HG03521 (cell line): ENCODE data around the gene RAP1GAP.

Experiments
- ATAC-seq: cut with Tn5 transposase; IDR thresholded peaks from one replicate; pipeline ENCODE4 v1.9.1; 2021; ENCODE audit warnings: mild to moderate bottlenecking, moderate library complexity; ENCODE audit not compliant: unreplicated experiment

RAP1GAP gene

GRCh38 chr1:21663248-21663950, 5.8 kb downstream of the RAP1GAP start:
- ATAC-seq = no peak

GRCh38 chr1:21662426-21663247, 6.5 kb downstream of the RAP1GAP start:
- ATAC-seq = no peak

DNA sequence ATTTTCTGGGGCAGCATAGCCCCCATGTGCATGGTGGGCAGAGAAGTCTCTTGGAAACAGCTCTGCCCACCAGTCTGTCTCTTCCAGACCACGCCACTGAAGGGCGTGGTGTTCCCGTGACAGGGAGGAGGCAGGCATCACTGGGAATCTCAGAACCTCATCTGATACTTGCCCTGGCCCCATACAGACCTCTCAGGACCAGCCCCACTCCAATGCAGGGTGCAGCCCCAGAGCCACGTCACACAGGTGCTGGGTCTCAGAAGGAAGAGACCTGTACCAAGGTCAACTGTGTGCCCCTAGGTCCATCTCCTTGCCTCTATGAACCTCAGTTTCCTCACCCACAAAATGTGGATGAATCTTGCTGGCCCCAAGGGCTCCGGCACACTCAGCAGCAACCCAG, 7.3 kb downstream of the RAP1GAP start:
- no peak for ATAC-seq

DNA sequence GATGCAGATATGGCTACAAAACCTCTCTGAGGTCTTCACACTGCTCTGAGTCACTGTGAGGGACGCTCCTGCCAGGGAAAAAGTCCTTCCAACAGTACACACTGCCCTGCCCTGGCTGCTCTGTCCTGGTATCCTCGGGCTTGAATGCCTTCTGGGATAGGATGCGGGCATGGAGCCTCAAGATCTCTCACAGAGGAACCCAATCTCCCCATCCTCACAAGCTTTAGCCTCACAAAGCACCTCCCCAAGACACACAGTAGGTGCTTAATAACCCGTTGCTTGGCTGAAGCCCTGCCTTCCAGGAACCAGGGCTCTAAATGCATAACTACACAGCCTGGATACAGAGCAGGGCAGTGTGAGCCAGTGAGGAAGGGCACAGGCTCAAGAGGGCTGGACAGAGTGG, 9.2 kb downstream of the RAP1GAP start:
- no peak for ATAC-seq

DNA sequence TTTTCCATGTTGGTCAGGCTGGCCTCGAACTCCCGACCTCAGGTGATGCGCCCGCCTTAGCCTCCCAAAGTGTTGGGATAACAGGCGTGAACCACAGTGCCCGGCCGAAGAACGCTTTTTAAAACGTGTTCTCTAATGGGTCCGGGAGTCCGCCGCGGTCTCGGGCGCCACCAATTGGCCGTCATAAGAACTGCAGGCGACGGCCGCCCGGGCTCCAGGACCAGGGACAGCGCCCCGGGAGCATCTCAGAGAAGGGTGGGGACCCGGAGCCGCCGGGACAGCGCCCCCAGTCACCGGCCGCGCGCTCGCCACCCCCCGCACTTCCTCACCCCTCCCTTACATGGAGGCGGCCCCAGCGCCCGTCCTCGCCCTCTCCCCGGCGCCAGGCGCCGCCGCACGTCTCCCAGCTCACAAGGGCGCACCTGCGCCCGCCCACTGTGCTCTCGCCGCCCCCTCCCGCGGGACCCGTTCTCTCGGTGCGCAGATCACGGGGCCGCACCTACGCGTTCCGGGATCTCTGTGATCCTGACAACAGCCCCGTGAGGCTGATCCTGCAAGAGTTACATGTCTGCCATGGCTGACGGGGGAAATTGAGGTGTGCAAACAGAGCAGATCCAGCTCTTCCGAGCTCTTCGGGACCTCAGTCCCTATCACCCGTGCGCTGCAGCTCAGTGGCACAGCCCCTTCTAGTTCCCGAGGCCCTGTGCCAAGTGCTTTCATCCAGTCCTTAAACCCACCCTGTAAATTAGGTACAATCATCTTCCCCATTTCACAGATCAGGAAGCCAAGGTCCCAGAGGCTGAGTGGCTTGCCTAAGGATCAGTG, 9.8 kb downstream of the RAP1GAP start:
- no peak for ATAC-seq

DNA sequence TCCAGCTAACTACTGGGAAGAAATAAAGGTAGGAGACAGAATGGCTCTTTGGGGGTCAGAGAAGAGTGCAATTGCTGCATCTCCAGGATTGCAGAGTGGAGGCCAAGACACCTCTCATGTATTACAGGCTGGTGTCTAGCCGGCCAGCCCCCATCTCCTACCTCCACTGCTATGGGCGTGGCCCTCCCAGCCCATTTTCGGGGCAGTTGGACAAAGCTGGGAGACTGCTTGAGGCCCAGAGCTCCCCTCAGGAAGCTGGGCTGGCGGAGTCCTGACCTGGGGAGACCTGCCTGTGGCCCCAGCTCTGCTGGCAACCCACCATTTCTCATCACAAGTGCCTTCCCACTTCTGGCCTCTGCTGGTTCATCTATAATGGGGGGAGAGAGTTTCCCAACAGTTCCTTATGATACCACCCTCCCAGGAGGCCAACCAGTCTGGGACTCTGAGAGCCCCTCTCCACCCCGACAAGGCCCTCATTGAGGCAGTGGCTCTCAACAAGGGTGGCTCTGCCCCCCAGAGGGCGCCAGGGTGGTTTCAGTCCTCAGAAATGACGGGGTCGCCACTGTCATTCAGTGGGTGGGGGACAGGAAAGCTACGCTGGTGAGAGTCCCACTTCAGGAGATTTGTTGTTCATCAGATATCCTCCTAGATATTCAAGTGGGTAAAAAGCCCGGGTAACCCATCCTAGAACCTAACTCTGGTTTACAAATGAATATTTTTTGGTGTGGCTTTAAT, 11.5 kb downstream of the RAP1GAP start:
- ATAC-seq = no peak

DNA sequence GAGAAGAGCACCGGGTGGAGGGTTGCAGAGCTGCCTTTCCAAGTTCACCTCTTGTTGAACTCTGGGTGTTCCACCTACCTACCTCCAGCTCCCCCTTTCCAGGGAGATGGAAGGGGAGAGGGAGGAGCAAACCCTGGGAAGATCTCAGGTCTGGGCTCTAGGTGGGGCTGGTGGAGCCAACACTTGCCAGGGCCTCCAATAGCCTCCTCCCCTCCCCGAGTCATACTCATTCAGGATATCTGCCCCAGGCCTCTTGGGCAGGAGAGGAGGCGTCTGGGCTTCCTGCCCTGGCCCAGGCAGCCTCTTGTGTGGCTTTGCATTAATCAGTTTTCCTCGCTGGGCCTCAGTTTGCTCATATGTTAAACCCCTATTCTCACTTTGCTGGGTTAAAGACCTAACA, 13.4 kb downstream of the RAP1GAP start:
- ATAC-seq = no peak

DNA sequence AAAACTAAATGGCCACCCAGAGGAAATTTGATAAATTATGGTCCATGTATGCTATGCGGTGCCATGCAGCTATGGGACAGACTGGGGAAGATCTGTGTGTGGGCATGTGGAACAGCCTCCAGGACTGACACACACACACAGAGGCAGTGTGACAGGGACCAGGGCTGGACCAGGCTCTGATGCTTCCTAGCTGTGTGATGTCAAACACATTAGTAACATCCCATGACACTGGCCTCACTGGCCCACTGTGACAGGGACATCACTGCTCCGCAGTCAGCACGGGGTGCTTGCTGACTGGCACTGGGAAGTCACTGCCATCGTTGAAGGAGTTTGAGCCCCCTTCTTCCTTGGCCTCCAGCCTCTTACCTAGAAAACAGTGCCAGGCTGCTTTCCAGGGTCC, 13.9 kb downstream of the RAP1GAP start:
- ATAC-seq = no peak

DNA sequence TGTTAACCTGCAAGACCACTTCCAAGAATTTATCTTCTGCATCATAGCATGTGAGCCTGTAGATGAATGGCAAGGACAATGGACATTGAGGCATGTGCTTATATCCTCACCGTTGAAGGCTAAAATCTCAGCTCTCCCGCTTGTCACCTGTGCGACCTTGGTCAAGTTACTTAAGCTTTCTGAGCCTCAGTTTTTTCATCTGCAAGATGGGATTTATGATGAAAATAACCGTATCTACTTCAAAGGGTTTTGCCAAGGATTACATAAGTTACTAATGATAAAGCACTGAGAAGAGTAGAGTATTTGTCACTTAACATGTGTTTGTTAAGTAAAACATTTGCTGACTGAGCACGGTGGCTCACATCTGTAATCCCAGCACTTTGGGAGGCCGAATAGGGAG, 14.9 kb downstream of the RAP1GAP start:
- no peak for ATAC-seq

- ATAC-seq = no peak
Observed at GRCh38 chr1:21653744-21654100, 15.4 kb downstream of the RAP1GAP start.

GRCh38 chr1:21652937-21653743, 16.0 kb downstream of the RAP1GAP start:
- no peak for ATAC-seq

GRCh38 chr1:21652101-21652936, 16.8 kb downstream of the RAP1GAP start:
- ATAC-seq = no peak

DNA sequence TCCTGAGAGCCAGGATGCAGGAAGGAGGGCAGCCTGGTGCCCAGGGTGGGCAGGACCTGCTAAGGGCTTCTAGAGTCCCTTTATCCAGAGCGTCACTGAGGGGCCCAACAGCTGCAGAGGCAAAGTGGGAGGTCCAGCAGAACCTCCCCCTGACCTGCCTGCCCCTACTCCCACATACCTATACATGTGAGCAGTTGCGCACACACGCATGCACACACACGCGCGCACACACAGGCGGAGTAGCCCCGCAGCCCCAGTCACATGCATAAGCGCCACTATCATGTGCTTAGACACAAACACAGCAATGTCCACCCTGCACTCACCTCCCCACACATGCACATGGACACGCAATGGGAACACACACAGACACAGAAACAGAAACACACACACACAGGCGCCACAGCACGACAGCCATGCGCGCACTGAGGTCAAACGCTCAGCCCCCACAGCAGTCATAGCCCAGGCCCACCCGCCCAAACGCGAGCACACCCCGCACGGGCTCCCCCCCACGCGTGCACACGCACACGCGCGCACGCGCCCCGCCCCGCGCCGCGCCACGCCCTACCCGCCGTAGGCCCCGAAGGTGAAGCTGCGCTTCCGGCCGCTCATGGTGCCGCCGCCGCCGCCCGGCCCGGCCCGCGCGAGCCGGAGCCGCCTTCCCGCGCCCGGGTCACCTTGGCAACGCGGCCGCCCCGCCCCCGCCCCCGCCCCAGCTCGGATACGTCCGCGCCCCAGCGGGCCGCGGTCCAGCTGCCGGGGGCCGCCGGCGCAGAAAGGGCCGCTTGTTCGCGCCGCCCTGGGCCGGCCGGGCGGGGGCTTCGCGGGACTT, 17.7 kb downstream of the RAP1GAP start:
- no peak for ATAC-seq

DNA sequence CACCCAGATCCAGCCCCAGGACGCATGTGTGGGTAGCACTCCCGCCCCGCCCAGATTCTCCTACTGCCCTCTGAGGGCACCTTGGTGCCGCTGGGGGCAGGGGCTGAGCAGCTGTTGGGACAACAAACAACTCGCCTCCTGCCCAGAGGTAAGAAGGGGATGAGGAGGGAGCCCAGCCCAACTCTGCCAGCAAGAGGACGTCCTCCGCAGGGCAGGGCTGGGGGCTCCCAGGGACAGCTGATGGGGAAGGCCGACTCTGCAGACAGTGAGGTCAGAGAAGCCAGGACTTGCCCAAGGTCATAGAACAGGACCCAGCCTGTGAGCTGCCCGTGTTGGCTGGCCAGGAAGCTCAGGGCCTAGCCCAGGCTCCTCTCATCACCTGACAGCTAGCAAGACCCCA, 18.8 kb downstream of the RAP1GAP start:
- no peak for ATAC-seq

DNA sequence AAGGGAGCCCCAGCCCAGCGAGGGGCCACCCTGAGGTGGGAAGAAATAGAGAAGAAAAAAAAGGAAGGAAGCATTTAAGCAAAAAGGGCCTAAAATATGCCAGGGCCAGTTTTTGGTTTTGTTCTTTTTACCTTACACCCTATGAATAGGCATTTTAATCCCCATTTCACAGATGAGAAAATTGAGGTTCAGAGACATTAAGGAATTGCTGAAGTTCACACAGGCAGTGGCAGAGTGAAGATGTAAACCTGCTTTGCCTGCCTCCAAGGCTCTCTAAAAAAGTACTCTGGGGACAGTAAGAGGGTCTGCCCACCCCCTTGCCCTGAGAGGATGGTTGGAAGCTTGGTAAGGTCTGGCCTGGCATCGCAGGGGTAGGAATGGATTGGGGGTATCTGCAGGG, 19.8 kb downstream of the RAP1GAP start:
- ATAC-seq = no peak

- ATAC-seq = no peak
Observed at GRCh38 chr1:21648791-21649190, 20.4 kb downstream of the RAP1GAP start.

- no peak for ATAC-seq
Observed at GRCh38 chr1:21648352-21648730, 20.8 kb downstream of the RAP1GAP start.
